ENCODE results near the gene NRF1. TPM values are rescaled to one million over a fixed set of nuclear protein-coding genes. Genes with fewer than 3 reads are reported as not detected.

Gene NRF1
- total RNA-seq, 1 experiment from 2014 or later, result 13.6 TPM

DNA sequence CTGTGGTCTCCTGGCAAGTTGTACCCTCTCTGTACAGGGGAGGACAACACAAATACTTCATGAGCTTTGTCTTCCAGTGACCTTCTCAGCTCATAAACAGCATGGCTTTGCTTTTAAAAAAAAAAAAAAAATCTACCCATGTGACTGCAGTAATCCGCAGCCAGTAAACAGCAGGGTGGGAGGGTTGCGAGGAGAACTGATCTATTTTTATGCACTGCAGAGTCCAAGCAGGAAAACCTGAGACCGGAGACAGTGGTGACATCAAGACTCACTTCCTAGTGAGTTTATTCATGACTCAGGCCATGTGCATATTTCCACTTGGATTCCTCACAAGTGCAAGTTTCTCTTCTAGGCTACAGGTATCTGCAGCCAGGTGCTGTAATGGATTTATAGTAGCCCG is 127.9 kb downstream of the NRF1 start:
- Histone ChIP-seq H3K4me2 (ENCODE audit: low read length) (peak overlapping the region; percentile 20; the same call in 1 of the 2 replicates), H3K4me1 (ENCODE audit: insufficient read depth, low read length) (peaks cover 27% of the 10 kb centered on the region), H3K9ac (ENCODE audit: low read length) (no peak overlapping the region), H3K9me3 (ENCODE audit: low read length) (no peaks in the 10 kb centered on the region), H3F3A (ENCODE audit: low read length, unreplicated experiment) (no peaks in the 10 kb centered on the region), H3K27ac (ENCODE audit: low read length) (peak overlapping the region; percentile 70), H2AFZ (ENCODE audit: low read length) (0 out of 2 replicates have a peak overlapping the region, but pooled peaks have one; percentile 33), H4K20me1 (ENCODE audit: low read length) (no peaks in the 10 kb centered on the region), H3K79me2 (ENCODE audit: low read length) (no peaks in the 10 kb centered on the region), H3K4me3 (ENCODE audit: low read length) (no peak overlapping the region), H3K9me2 (replicated peaks; ENCODE audit: low read length) (no peaks in the 10 kb centered on the region), H3K27me3 (ENCODE audit: low read length) (no peaks in the 10 kb centered on the region), H3K36me3 (ENCODE audit: low read depth, low read length) (no peaks in the 10 kb centered on the region; the same call in 1 of the 2 replicates)
- CTCF ChIA-PET, result interaction anchor here (0.6 to 1.8 kb wide), 3 partner anchors 86 to 246 kb away, joined by 3 to 6 read pairs (median 5); no protein-coding TSS in a partner anchor
- BruUV-seq (replicated peaks), result no TSS peak
- no peak for TF ChIP-seq EZH2phosphoT487 (IDR thresholded peaks at IDR 0.05; ENCODE audit: borderline replicate concordance, low read length)
- TF ChIP-seq EZH2 (IDR thresholded peaks at IDR 0.05; ENCODE audit: low read length, unreplicated experiment), result no peak
- TF ChIP-seq, protein P1, sequence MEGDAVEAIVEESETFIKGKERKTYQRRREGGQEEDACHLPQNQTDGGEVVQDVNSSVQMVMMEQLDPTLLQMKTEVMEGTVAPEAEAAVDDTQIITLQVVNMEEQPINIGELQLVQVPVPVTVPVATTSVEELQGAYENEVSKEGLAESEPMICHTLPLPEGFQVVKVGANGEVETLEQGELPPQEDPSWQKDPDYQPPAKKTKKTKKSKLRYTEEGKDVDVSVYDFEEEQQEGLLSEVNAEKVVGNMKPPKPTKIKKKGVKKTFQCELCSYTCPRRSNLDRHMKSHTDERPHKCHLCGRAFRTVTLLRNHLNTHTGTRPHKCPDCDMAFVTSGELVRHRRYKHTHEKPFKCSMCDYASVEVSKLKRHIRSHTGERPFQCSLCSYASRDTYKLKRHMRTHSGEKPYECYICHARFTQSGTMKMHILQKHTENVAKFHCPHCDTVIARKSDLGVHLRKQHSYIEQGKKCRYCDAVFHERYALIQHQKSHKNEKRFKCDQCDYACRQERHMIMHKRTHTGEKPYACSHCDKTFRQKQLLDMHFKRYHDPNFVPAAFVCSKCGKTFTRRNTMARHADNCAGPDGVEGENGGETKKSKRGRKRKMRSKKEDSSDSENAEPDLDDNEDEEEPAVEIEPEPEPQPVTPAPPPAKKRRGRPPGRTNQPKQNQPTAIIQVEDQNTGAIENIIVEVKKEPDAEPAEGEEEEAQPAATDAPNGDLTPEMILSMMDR (conservative IDR thresholded peaks at IDR 0.05; ENCODE audit: low read depth, low read length), result no peak
- DNase-seq (peak; percentile 84), ATAC-seq (peak; percentile 91)
- intact Hi-C loops (cut with micrococcal nuclease), result loop anchor here (1.0 kb wide), 1 partner anchor 74 kb away; no protein-coding TSS in a partner anchor
- POLR2A ChIA-PET (ENCODE audit: unreplicated experiment), result interaction anchor here (0.6 kb wide), 1 partner anchor 40 kb away, joined by 5 read pairs; no protein-coding TSS in a partner anchor

DNA sequence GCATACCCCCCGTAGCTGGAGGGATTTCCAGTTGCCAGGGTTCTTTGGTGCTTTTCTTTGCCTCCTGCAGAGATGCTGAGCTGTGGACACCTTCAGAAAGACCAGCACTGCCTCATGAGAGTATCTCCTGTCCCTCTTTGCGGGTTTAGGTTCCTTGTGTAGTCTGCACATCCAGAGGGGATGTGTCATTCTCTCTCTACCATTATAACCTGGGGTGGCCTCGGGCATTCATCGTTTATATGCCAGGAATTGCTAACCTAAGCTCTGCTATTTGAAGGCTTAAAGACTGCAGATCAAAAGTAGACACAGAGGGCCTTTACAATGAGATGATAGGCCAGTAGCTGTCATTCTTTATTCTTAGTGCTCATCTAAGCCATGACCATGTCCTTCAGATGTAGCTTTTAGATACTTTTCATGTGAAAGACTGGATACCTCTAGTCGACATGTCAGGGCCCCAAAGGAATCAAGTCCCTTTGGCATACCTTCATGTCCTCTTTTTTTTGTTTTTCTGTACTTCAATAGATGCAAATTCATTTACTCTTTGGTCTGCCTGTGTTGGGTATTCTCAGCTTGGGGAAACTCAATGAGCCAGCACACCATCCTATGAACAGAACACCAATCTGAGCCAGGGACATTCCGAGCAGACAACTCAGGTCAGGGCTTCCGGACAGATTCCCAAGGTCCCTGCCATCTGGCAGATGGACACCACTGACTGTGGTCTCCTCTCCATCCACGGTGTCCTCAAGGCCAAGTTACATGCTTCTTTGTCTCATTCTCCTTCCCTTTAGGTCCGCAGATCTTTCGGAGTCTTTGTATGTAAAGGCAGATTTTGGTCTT is 129.3 kb downstream of the NRF1 start:
- no peaks in the 10 kb centered on the region for H3K27me3 ChIP-seq (ENCODE audit: low read length)
- no peaks in the 10 kb centered on the region for H3K79me2 ChIP-seq (ENCODE audit: low read length)
- H3K4me2 ChIP-seq (ENCODE audit: low read length), result no peak overlapping the region
- POLR2A ChIA-PET (ENCODE audit: unreplicated experiment), result interaction anchor here (0.6 kb wide), 2 partner anchors 39 to 226 kb away, joined by 3 to 6 read pairs; no protein-coding TSS in a partner anchor
- no peak overlapping the region for H3K27ac ChIP-seq (ENCODE audit: low read length)
- ATAC-seq (no peak), DNase-seq (no peak)
- no peak overlapping the region for H3K4me3 ChIP-seq (ENCODE audit: low read length)
- H3K9me2 ChIP-seq (replicated peaks; ENCODE audit: low read length), result no peaks in the 10 kb centered on the region
- H2AFZ ChIP-seq (ENCODE audit: low read length), result no peak overlapping the region
- CTCF ChIA-PET, result interaction anchor here (0.9 kb wide), 1 partner anchor 84 kb away, joined by 11 read pairs; no protein-coding TSS in a partner anchor
- no peaks in the 10 kb centered on the region for H3K9me3 ChIP-seq (ENCODE audit: low read length)
- H3K4me1 ChIP-seq (ENCODE audit: insufficient read depth, low read length), result peaks cover 27% of the 10 kb centered on the region
- no peaks in the 10 kb centered on the region for H3F3A ChIP-seq (ENCODE audit: low read length, unreplicated experiment)
- no peaks in the 10 kb centered on the region; the same call in 1 of the 2 replicates for H3K36me3 ChIP-seq (ENCODE audit: low read depth, low read length)
- H4K20me1 ChIP-seq (ENCODE audit: low read length), result no peaks in the 10 kb centered on the region
- TF ChIP-seq, protein P1 (conservative IDR thresholded peaks at IDR 0.05; ENCODE audit: low read depth, low read length), result no peak
- TF ChIP-seq EZH2 (IDR thresholded peaks at IDR 0.05; ENCODE audit: low read length, unreplicated experiment) (no peak), EZH2phosphoT487 (IDR thresholded peaks at IDR 0.05; ENCODE audit: borderline replicate concordance, low read length) (no peak)
- H3K9ac ChIP-seq (ENCODE audit: low read length), result no peak overlapping the region
- intact Hi-C loops (cut with micrococcal nuclease), result loop anchor here (2.0 to 10.0 kb wide), 2 partner anchors 50 to 84 kb away; no protein-coding TSS in a partner anchor
- BruUV-seq (replicated peaks), result no TSS peak
